HG03095 (cell line): ENCODE measurements around the gene HSFX4.
"Not testable (repeated sequence)": the region's sequence is repeated elsewhere in the genome, so short reads cannot be mapped to it uniquely, and the experiment has no call there.

Experiments used
- ATAC-seq: cut with Tn5 transposase; IDR thresholded peaks from one replicate; pipeline ENCODE4 v1.9.1; 2021; ENCODE audit warnings: moderate library complexity; ENCODE audit not compliant: unreplicated experiment

The HSFX4 gene

DNA sequence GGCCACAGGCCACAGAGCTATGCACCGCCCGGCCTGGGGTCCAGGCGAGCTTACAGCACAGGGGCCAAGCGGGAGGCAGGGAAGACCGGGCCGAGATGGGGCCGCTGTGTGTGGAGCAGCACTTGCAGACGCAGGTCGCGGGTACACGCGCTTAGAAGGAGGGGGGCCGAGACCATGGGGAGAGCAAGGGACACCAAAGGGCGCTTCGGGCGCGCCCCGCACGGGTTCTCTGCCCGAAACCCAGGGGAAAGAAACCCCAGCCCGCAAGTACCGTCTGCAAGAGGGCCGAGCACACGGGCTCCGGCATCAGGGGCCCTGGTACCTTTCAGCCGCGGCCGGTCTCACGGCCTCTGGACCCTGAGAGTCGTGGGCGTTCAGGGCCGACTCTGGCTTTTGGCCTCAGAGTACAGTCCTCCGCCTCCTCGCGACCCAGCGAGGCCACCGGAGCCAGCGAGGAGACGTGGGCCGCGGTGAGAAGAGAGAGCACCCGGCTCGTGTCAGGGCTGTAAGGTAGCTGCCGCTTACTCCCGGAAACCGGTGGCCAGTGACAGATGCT, 8.6 kb downstream of the HSFX4 start:
- peak; percentile 0 for ATAC-seq

DNA sequence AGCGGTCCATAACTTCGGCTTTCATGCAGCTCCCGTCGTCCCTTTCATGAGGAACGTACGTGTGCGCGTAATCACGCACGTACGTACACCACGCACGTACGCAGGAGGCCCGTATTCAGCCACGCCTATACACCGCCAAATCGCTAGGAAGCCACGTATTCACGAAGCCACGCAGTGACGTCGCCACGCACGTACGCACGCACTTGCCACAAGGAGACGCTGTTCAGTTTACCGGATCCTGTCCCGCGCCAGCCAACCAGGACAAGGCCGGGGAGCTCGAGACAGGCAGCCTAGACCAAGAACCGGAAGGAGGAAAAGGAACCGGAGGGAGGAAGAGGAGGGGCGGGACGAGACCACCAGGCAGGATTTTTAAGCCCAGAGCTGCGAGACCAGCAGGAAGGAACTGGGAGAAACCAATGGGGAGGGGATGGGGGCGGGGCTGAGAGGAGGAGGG, 9.1 kb downstream of the HSFX4 start, which contains the start of gene EOLA2:
EOLA2 (minus strand) TSS at position 65 of the 454 bp plus-strand sequence. CDS start 4,617 bp downstream, outside the sequence.
- ATAC-seq = peak; percentile 64

DNA sequence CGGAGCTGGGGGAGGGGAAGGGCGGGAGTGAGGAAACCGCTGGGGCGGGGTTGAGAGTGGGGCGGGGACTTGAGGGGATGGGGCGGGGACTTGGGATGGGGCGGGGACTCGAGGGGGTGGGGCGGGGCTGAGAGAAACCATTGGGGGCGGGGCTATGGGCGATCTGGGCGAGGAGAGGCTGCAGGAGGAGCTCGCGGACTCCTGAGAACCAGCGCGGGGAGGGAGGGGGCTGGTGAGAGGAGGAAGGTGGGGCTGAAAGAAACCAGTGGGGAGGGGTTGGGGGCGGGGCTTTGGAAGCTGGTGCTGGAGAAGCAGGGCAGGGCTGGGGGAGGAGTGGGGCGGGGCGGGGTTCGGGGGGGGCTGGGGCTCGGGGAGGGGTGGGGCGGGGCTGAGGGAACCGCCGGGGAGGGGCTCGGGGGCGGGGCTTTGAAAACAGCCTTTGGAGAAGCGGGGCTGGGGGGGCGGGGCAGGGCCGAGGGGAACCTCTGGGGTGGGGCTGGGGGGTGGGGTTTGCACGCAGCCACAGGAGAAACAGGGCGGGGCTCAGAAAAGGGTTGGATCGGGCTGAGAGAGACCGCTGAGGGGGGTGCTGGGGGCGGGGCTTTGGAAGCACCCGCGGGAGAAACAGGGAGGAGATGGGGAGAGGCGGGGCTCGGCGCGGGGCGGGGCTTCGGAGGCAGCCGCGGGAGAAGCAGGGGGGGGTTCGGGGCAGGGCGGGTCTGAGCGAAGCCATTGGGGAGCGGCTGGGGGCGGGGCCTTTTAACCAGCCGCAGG, 9.7 kb downstream of the HSFX4 start:
- ATAC-seq = no peak

DNA sequence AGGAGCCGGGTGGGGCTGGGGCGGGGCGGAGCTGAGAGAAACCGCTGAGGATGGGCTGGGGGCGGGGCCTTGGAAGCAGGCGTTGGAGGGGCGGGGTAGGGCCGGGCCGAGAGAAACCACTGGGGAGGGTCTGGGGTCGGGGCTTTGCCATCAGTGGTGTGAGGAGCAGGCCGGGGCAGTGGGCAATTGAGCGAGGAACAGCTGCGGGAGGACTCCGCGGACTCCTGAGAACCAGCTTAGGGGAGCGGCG, 10.2 kb downstream of the HSFX4 start:
- ATAC-seq = no peak

DNA sequence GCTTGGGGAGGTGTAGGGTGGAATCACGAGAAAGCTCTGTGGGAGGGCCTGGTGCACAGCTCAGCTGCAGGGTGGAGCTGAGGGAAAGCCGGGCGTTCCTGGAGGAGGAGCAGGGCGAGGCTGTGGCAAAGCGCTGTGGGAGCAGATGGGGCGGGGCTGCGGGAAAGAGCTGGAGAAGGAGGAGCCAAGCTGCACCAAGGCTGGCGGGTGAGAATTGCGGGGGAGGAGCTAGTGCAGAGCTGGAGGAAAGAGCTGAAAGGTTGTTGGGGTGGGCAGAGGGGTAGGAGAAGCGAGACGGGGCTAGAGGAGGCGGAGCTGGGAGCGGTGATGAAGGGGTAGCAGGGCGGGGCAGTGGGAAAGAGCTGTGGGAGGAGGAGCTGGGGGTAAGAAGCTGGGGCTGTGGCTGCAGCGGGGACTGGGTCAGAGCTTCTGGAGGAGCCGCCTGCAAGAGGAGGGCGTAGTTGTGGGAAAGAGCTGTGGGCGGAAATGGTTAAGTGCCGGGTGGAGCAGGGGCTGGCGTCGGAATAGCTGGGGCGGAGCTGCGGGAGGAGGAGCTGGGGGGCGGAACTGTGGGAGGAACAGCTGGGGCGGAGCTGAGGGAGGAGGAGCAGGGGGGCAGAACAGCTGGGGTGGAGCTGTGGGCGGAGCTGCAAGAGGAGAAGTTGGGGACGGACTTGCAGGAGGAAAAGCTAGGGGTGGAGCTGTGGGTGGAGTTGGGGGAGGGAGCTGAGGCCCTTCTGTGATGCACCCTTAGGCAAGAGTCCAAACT, 10.7 kb downstream of the HSFX4 start:
- ATAC-seq = peak; percentile 43

DNA sequence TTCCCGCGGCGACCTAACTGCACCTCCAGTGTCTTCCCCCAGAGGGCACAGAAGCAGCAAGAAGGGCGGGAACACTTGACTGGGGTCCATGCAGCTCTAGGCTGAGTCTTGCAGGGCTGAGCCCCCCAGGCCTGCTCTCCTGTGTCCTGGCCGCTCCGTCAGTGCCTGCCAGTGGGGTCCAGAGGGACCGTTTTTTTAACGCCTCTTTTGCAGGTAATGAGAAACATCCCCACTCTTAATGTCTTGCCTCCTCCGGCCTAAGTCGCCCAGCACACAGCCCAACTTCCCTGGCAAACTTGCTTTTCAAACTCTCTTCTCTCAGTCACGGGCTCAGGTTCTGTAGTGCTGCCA, 11.3 kb downstream of the HSFX4 start:
- not testable (repeated sequence) for ATAC-seq

DNA sequence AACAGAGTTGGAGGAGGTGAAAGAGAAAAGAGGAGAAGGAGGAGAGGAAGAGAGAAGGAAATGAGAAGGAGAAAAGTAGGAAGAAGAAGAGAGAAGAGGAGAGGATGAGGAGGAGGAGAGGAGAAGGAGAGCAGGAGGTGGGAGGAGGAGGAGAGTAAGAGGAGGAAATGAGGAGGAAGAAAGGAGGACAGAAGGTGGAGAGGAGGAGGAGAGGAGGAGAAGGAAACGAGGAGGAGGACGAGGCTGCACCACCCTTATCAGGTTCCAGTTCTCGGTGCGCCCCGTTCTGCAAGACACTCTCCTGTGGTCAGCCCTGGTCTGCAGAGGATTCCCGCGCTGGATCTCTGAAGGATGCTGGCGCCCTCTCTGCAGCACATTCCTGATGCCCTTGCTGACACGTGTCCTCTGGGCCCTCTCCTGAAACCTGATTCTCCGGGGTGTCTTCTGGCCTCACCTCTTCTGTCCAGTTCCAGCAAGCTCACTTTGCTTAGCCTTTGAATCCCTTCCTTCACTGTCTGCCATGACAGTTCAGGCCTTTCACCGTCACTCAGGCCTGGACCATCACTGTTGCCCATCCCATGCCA, 15.8 kb downstream of the HSFX4 start:
- ATAC-seq = not testable (repeated sequence)

DNA sequence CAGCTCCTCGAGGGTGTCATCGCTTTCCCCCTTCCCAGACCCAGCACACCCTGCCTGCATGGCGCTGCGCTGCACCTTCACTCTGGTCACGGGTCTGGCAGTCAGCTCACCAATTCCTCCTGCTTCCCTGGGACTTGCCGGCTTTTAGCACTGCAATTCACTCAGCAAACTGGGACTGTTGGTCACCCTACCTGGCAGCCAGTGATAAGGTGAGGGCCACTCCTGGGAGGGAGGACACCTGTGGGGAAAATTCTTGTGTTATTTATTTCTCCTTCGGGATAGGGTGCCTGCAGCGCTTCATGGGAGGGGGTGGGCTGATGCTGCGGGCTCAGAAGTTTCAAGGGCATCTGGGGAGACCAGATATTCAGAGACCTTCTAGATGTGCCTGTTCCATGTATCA, 16.4 kb downstream of the HSFX4 start:
- not testable (repeated sequence) for ATAC-seq

DNA sequence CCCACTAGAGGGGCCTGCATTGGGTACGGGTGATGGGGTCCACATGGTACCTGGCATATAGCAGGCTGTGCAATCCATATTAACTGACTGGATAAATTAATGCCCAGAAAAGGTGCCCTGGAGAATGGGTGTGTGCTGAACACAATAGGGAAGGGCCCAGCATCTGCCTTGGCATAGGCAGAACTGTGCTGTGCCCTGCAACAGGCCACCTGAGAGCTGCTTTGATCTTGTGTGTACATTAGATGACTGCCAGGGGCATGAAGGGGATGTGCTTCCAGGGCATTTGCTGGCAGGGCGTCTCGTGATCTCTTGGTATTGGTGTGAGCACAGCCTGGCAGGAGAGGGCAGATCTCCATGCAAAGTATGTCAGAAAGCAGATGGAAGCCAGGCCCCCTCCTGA, 17.6 kb downstream of the HSFX4 start:
- not testable (repeated sequence) for ATAC-seq

DNA sequence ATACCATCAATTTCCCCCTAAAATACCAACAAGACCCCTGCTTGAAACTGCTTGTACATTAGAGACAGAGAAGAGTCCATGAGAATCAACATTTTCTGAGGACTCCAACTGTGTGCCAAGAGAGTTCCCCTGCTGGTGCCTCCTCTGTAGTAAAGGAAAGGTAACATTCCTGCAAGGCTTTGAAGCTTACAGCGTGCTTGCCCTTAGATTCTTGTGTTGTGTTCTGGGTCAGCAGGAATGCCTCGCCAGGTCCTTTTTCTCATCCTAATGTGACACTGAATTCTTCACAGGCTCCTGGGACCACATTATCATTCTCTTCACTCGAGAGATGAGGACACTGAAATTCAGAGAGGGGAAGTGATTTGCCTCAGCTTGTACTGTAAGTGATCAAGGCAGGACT, 18.6 kb downstream of the HSFX4 start:
- no peak for ATAC-seq

DNA sequence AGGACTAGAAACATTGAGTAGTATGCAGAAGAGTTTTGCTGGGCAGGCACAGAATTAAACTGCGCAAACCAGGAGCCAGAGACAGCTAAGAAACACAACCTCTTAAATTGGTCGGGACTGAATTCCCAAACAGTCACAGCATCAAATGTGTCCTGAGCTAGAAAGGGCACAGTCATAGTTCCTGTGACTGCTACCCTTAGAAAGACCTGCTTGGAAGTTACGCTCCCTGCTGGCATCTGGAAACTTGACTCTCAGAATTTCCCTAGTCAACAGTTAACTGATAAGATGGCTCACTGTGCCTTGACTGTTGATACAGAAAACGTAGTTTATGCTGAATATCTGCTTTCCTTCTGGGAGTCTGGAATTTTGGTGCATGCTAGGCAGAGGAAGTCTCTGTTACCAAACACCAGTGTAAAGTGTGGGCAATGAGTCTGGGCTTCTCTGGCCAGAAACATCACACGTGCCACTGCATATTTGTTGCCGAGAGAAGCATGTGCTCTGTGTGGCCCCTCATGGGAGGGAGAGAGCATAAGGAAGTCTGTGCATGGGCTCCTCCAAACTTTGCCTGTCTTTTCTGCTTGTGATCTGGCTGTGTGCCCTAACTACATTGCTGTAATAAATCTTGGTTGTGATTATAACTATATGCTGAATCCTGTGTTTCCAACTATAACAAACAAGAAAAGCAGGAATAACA, 20.5 kb downstream of the HSFX4 start:
- ATAC-seq = no peak

DNA sequence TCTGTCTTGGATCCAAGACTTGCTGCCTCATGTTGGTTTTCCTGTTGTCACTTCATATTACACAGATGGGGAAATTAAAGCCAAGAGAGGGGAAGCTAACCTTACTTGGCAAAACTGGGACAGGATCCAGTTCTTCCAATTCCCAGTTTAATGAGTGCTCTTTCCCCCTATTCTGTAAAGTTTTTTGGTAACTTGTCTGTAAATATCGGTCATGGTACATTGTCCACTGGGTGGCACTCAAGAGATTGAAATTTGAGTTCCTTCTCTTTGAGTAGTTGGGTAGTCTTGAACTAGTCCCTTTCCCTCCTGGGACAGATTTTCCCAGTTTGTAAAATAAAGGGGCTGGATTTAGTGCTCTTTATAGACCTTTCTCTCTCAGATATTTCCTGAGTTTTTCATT, 21.3 kb downstream of the HSFX4 start:
- ATAC-seq = no peak

DNA sequence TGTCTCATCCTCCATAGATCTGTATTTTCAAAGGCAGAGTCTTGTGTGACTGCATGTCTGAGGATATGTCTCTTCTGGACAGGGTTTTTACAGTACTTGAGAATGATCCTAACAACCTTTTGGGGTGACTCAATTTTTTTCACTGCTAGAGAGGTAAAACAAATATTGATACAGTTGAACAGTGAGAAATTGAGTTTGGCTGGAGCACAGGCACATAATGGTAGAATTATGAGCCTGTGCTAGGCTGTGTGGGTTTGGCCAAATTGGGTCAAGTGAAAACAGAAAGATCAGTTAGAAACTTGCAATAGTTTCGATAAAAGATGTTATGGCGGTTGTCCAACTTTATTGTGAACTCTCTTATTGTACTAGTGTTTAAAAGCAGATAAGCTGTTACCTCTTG, 32.2 kb downstream of the HSFX4 start:
- no peak for ATAC-seq

DNA sequence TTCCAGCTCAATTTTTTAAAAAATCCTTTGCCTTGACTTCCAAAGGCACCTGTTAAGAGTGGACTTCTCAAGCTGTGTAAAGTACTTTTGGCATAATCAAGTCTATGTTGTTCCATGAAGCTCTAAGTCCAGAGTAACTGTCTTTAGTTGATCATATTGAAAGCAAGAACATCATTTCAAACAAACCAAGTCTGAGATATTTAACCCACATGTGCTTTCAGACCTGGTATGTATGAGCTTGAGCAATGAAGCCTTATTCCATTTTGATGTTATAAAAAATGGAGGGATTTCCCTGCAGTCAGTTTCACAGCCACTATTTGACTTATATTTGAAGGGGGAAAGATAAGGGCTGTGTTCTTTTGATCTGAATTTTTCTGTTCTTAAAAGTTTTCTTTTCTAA, 32.6 kb downstream of the HSFX4 start:
- no peak for ATAC-seq

DNA sequence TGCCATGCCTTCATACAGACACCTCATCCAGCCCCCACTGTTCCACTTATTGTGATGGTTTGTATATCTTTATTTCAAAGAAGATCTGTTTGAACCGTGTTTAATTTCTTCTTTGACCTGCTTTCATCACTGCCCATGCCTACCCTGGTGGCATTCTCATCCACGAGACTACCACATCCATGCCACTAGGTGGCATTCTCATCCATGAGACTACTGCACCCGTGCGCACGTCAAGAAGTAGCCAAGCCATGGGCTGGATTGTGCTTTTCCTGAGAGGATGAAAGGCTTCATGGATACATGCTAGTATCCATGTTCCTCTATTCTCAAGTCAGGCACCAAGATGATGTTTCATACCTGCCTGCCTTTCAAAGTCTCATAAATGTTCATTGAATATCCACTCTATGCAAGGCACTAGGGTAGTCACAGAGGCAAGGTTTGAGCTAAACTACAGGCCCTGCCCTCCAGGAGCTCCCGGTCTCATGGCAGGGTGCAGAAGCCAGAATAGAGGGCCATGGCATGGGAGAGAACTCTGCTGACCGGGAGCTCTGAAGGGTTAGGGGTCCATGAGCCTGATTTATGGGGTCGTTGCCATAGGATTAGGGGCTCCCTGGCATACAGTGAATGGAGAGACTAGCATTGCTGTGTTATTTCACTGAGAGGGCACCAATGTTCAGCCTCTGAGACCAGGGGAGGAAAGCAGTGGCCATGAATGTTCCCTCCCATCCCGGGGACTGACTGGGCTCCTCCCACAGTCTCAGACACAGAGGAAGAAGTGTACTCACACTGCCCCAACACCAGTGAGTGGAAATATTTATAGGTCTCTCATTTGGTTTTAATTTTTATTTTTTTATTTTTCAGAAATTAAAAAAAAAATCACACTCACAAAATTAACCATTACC, 33.7 kb downstream of the HSFX4 start:
- peak; percentile 65 for ATAC-seq

DNA sequence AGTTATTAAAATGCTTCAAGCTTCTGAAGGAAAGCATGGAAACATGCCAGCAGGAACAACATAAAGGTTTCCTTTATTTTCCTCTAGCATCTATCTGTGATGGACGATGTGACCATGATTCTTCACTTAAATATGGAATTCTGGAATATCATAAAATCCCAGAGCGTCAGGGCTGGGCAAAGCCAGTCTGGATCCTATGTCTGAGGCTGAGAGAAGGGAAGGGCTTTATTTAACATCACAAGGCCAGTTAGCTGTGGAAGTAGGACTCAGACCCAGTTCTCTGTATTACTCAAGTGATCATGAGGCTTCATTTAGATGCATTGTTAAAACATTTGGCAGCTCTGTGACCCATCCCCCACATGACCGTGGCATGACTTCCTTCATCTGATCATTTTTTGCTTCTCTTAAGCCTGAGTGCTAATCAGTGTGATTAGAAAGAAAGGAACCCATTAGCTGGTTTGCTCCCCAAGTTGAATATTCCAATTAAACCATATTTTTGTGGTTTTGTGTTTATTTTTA, 49.8 kb downstream of the HSFX4 start:
- no peak for ATAC-seq
